Fibroblast of upper back skin (primary cell): ENCODE data around the gene OR4A15.

Source experiments
- DNase-seq: peaks from one replicate; pipeline ENCODE4 v3.0.0-alpha.2; 2013

OR4A15 gene

GRCh38 chr11:55367674-55368073 is at the start of gene OR4A15:
OR4A15 (plus strand) TSS chr11:55367974; CDS start chr11:55367974, 0 bp downstream.
- DNase-seq: no peak

GRCh38 chr11:55324500-55324899 is 43.3 kb upstream of the OR4A15 start:
- no peak for DNase-seq

GRCh38 chr11:55342901-55343300 is 24.9 kb upstream of the OR4A15 start, which contains the start of gene OR4A16:
OR4A16 (plus strand) TSS chr11:55343201; CDS start chr11:55343201, 0 bp downstream.
- no peak for DNase-seq

GRCh38 chr11:55345306-55345705 is 22.5 kb upstream of the OR4A15 start:
- no peak for DNase-seq

- no peak for DNase-seq
Measured at GRCh38 chr11:55349032-55349431, 18.7 kb upstream of the OR4A15 start.

GRCh38 chr11:55357560-55358184 is 10.1 kb upstream of the OR4A15 start:
- no peak for DNase-seq

- no peak for DNase-seq
Measured at GRCh38 chr11:55401011-55401410, 33.2 kb downstream of the OR4A15 start.
